ENCODE results near the gene TIMM22.

Gene TIMM22

DNA sequence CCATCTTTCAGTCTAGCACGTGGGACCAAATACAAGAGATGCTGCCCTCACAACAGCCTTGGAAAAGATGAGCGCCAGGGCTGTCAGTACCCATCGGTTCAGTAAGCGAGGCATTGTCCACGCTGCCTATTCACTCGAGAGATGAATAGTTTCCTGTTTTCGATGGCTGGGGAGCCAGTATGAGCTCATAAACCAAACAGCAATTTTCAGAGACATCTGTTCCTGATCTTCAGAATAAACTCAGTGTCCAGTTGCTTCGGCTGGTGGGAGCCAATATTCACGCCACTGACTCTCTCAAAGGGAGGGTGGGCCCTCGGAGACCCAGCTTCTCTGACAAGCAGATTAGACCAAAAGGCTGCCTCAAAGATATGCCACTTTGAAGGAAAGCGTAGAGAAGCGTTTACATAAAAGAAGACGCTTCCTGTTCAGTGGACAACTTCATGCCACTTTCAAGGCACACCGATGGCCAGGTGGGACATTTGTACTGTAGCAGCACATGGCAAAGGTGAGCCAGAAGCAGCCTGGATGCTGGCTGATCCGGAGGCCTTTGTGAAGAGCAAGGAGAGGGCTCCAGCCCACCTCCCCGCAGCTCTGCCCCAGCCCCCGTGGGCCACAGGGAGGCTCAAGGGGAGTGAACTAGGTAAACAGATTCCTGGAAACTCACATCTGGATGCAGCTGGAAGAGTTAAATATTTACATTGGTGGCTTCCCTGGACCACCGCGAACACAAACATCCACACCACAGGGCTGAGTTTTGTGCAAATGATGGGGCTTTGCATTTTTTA is 6.0 kb downstream of the TIMM22 start:
- DNase-seq: no peak

DNA sequence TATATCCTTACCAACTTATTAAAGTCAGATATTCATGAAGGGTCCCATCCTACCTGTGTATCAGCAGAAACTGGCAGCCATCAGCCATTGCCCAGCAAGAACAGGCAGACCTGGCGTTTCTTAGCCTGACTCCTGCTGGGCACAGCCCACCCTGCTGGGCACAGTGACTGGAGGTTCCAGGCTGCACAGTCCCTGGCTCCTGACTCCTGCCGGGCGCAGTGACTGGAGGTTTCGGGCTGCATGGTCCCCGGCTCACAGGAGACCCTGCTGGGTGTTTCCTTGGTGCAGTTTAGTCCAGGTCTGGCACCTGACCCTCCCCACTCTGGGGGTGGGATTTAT is 6.7 kb downstream of the TIMM22 start:
- DNase-seq: no peak

DNA sequence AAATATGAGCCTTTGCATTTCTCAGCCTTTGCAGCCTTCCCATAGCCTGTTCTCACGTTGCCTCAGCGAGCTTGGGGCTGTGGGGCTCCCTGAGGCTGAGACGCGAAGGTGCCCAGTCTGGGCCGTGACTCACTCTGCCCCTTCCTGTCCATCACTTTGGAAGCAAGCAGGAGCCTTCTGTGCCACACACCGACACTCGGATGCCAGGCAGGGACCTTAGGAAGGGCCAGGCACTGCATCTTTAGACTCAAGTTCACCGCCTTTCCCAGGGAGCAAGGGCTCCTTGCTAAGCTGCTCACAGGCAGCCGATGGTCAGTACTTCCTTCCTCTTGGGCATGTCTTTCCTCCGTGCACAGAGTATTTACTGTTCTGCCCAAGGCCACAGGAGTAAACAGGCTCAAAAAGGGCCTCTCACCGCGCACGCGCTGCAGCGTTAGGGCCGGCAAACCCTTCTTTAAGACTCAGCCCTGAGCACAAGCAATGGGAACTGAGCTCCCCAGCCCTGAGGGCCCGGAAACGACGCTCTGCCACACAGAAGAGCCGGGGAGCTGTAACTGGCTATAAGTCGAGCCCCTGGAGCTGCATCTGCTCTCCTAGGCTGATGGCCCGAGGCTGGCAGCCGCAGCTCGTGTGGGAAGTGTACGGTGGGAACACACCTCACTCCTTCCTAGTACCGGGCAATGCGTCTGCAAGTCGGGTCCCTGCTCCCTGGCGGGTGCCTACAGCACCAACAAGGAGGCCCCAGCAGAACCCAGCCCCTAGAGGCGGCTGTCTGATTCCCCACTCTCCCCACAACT is 7.2 kb downstream of the TIMM22 start:
- DNase-seq: no peak

DNA sequence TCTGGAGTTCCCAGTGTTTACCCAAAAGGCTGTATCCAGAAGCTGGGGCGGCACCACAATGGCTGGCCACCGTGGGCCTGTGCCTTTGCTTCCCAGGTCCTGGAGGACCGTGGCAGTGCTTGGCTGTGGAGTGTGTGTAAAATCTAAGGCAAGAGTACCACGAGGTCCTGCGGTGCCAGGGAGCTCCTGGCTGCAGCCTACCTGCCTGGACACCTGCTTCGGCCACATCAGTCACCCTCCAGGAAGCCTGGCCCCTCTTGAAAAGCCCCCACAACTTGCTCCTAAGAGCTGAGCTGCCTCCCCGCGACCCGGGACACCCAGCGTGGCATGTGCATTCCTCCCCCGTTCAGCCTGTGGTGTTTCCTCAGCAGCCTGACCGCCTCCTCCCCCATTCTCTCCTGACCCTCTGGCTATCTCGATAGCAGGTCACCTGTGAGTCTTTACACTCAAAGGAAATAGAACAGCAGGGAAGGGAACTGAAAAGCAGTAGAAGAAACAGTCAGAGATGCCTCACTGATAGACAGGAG is 7.9 kb downstream of the TIMM22 start:
- no peak for DNase-seq

DNA sequence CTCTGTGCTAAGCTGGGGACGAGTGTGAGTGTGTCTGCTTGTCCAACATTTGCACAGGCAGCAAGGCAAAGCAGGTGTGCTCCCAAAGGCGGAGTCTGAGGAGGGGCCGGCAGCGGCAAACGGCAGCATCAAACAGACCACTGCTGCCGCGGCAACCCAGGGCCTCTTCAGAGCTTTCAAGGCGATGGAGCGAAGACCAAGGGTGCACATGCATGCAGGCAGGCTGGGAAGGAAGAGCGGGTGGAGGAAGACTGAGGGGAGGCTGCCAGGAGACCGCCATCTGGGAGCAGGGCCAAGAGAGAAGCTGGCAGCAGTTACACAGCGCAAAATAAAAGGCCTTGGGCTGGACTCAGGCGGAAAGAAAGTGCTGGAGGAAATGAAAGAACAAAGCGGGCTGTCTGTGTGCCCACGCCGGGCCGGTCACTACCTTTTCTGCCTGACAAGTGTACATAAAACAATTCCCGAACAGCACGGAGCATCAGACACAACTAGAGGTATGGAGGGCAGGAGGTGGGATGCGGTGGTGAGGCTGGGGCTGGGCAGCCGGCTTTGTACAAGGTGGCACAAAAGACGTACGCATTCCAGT is 8.5 kb downstream of the TIMM22 start:
- DNase-seq: no peak

DNA sequence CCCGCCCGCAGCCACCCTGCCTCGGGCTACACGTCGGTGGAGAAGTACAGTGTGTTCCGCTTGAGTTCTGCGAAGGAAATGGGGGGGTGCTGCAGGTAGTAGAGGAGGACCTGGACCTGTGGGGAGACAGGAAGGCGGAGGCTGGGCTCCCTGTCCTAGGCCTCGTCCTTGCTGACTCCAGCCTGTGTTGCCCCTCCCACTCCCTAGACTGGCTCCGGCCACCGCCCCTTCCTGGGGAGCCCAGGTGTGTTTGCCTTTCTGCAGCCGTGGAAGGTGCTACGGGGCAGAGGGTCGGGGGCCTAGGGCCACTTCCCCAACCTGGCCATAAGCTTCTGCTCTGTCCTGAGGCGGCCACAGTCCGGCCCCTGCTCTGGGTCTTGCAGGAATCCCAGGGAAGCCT is 9.1 kb downstream of the TIMM22 start:
- no peak for DNase-seq

DNA sequence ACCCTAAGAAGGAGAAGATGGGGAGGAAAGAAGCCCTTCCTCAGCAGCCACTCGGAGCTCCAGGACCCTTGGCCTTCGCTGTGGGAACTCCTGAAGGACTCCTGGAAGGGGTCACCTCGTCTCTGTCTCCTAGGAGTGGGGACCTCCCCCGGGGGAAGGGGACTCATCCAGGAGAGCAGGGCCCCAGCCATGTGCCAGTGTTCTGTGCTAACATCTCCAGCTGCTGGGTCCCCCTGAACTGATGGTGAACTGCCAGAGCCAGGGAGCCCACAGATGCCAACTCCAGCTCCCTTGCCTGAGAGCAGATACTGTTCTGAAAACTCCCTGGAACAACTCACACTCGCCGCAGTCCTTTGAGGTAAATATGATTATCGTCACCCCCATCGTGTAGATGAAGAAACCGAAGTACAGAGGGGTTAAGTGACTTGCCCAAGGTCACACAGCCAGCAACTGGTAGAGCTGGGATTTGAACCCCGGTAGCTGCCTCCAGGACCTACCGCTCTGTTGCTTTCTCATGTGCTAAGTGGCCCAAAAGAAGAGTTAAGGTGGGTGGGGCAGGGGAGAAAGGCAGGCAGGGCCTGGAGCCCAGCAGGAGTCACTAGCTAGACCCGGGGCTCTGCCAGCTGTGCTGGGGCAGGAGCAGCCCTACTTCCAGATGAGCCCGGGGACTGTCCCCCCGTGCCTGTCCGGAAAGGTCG is 10.5 kb downstream of the TIMM22 start:
- no peak for DNase-seq

DNA sequence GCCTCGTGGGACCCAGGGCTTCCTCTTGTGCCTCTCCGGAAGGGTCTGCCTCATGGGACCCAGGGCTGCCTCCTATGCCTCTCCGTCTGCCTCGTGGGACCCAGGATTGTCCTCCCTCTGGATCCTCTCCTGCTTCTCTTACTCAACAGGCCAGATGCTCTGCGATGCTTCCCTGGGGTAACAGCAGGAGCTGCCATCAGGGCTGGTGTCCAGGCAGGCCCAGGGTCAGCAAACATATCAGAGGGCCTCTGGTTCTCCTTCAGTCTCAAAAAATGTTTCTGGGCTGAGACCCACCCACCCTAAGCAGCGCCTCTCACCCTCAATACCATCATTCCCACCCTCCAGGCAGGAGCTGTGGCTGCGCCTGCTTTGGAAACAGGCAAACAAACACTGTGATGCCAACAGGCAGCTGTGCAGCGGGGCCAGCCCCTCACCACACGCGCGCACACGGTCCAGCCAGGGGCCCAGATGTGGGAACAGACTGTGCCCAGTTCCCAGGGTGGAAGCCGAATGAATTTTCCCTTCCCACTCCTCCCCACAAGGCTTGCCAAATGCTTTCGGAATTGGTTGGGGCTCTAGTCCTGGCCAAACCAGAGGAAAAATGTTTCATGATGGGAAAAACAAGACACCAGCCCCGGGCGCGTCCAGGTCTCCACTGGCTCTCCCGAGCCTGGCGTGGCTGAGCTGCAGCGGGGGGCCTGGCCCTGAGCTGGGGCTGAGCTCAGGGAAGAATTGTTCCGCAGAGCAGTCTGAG is 11.3 kb downstream of the TIMM22 start:
- DNase-seq: no peak

DNA sequence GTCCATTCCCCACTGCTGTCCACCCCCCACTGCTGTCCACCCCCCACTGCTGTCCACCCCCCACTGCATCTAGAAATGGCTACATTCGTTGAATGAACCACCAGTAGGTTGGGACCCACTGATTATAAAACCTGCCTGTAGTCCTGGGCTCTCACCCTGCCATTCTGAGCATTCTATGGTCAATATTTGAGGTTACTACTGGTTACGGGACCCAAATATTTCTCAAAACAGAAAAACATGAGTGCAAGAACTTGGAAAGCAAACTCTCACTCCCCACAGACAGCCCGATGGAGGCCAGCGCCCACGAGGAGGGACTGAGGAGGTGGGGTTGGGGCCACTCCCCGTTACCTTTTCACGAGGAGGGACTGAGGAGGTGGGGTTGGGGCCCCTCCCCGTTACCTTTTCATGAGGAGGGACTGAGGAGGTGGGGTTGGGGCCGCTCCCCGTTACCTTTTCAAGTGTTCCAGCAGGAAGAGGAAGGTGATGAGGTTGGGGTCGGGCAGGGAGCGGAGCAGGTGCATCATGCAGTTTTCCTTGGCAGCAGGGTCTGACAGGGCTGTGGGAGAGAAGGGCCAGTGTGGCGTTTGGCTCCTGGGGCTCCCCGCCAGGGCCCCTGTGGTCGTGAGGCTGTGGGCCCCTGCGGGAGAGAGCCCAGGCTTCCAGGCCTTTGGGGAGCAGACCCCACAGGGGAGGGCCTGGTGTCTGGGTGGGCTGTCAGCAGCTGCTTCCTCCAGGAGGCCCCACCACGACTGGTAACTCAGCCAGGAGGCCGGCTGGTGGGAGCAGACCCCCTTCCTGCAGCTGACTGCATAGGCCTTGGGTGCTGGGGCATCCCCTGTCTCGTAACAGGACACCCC is 12.5 kb downstream of the TIMM22 start:
- no peak for DNase-seq

DNA sequence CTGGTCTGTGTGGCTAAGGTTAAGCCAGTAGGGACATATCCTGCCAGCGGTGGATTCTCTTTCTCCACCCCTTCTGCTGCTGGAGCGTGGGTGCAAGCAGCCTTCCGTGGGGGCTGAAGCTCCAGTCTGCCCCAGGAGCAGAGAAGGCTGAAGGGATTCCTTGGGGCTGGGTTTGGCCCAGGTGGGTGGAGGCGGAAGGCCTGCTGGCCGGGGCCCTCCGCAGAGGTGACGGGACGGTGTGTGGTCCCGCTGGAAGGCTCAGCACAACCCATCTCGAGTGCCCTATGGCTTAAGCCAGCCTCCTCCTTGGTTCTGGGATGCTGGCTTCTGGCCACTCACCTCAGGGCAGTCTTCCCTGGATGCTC is 13.1 kb downstream of the TIMM22 start:
- DNase-seq: no peak

DNA sequence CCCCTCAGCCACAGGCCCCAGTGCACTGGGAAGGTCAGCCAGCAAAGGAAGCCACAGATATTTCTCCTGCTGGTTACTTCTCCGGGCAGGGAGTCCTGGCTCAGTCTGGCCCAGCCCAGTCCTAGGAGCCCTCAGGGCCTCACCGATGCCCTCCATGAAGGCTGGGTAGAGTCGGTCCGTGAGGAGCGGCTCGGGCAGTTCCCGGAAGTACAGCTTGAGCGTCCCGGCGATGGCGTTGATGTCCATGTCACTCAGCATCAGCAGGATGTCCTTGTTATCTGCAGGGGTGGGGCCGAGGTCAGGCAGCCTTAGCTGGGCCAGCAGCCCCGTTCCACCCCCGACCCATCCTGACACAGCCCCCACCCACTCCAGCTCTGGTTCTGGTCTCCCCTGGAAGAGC is 13.7 kb downstream of the TIMM22 start:
- DNase-seq: no peak

DNA sequence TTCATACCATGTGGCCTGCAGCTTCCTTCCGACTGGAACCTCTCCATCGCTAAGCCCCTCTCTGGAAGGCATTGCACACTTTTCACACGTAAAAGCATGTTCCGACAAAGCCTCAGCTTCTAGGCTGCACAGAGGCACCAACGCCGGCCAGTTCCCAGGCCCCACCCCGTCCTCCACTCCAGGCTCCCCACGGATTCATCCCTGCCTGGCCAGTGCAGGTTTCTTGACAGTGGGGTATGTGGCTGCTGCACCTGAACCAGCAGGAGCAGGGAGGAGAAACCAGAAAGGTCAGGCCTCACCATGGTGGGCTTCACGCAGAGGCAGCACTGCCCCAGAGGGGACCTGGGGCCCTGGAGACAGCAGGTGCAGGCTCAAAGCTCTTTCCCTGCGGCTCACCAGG is 14.2 kb downstream of the TIMM22 start:
- no peak for DNase-seq

DNA sequence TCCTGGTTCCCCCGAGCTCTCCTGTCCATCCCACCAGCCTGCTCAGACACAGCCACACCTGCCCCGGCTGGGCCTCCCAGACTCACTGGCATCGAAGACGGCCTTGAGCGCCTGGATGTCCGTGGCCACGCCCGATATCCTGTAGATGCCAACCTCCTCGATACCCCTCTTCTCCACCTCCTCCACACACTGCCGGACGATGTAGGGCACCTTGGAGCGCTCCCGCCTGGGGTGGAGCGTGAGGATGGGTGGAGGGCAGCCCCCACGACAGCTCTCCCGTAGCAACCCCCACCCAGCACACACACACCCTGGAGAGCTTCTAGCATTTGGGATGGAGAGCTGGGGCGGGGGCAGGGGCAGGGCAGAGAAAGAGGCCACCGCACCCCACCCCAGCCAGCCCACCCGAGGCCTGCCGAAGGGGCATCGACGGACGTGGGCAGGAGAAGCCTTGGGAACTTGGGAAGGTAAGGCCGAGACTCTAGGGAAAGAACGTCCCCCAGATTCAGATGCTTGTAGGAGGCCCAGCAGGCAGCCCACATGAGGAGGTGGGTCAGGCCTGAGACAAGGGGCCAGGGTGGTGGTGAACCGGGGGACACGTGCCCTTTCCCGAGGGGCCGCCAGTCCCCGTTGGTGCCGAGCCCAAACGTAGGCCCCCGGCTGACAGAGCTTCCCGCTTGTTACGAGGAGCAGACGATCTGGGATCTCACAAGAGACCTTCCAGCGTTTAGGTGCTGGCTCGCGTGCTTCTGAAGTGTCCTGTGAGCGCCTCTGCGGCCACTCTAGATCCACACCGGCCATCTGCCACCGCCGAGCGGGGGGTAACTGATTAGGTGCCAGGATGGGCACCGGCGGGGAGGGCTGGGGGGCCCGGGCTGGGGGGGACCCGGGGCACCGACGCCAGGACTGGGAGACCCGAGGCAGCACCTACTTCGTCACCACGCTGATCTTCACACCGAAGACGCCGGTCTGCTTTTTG is 15.1 kb downstream of the TIMM22 start:
- no peak for DNase-seq

DNA sequence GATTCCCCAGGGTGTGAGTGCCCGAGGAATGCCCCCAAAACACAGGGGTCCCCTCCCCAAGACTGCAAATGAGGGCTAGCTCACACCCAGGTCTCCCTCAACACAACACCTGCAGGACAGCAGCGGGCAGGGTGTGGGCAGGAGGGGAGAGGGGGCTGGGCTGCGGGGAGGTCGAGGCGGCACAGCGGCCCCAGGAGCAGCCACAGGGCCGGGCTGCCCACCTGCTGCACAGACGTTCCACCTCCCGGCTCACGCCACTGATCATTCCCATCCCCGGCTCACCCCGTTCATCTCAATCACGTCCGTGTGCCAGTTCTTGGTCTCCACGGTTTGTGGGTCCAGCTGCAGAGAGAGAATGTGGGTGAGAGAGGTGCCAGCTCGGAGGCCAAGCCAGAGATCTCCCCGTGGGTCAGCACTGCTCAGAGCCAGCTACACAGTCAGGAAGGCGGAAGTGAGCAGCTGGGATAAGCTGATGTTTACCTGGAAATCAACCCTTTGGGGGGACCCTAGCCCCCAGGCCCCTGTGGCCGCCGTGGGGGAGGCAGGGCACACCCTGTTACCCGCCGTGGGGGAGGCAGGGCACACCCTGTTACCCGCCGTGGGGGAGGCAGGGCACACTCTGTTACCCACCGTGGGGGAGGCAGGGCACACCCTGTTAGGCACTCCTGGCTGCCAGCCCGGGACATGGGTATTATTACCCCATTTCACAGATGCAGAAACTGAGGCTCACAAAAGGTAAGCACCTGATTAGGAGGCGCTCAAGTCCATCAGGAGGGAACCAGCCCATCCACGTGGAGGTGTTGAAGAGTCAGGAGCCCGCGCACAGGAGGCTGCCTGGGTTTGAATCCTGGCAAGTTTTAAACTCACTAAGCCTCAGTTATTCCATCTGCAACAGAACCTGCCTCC is 16.1 kb downstream of the TIMM22 start:
- no peak for DNase-seq

DNA sequence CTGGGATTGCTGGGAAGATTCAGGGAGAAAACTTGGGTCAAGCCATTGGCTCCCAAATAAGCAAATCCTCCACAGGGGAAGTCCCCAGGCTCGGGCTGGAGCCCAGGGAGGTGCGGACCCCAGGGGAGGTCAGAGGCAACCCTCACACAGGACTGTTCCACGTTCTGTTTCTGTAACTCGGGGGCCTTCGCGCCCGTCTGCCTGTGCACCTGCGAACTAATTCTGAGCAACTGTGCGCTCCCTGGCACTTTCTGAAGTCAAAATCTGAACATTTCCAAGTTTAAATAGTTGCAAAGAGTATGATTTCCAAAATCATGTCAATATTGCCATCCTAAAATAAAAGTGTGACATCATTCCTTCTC is 16.8 kb downstream of the TIMM22 start:
- no peak for DNase-seq

DNA sequence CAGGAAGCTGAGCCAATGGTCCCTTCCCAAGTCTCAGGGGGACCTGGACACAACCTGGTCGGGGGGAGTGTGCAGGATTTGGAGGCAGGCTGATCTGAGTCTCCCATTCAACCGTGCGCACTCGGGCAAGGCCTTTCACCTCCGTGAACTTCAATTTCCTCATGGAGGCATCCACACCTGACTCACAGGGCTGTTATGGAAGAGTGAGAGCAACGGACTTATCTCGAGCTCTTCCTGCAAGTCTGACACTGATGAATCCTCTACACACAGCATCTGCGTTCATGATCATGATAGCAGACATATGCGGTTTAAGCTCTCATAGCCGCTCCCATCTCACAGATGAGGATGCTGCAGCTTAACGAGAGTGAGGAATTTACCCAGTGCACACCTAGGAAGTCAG is 21.6 kb downstream of the TIMM22 start:
- no peak for DNase-seq

DNA sequence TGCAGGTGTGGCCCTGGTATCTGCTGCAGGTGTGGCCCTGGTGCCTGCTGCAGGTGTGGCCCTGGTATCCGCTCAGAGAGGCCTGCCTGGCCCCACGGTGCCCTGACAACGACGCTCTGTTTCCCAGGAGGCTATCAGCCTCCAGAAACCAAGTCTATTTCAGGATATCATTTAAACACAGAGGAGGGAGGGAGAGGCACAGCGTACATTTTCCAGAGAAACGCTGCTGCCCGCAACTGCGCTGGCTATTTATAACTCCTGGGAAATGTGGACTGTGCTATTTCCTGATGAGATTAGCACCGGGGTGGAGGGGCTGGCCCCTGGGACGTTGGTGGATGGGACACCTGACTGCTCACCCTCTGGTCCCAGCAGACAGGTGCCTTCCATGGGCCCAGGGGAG is 22.5 kb downstream of the TIMM22 start:
- DNase-seq: no peak

DNA sequence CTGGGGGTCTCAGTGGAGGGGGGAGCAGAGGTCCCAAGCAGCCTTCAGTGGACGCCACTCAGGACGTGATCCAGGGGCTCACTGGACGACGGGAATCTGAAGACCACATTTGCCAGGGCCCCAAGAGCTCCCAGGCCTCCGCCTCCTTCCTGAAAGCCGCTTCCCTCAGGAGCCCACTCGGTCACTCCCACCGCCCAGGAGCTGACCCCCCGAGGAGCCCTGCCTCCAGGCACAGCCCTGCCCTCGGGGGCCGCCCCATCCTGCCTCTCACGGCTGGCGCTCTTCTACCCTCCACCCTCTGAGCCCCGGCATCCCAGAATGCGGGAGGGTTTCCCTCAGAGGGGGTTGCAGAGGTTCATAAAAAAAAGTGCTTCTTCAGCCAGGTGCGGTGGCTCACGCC is 24.2 kb downstream of the TIMM22 start:
- no peak for DNase-seq

DNA sequence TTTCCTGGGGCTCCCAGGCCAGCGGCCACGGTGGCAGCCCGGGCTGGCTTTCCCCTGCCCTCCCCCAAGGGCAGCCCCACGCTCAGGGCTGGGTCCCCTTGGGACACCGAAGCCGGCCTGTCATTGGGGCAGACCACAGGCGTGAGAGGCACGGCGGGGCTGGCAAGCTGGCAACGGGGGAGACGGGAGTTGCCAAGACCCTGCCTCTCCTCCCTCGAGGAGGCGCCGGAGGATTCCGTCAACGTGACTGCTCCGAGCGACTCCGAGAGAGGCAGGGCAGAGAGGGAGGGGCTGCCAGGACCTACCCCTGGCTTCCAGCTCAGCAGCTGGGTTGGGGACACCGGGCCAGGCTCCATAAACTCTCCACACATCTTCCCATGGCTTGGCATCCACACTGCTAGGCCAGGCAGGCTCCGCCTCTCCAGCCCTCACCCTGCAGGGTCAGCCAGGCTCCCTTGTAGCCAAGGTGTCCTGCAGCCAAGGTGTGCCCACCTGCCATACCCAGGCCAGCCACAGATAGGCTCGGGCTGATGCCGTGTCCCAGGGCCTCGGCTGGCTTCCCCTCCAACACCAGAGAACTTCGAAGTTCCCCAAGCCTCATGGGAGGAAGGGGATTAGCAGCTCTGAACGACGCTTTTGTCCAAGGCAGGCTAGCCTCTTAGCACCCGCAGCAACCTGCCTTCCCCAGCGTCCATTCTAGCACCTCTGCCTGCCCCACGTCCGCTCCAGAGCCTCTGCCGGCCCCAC is 25.5 kb downstream of the TIMM22 start:
- no peak for DNase-seq
